ENCODE measurements around the gene SASH1.
"Not testable (repeated sequence)": the region's sequence is repeated elsewhere in the genome, so short reads cannot be mapped to it uniquely, and the experiment has no call there.

The SASH1 gene

GRCh38 chr6:148388521-148388920, 45.9 kb downstream of the SASH1 start:
- TF ChIP-seq, protein P1, sequence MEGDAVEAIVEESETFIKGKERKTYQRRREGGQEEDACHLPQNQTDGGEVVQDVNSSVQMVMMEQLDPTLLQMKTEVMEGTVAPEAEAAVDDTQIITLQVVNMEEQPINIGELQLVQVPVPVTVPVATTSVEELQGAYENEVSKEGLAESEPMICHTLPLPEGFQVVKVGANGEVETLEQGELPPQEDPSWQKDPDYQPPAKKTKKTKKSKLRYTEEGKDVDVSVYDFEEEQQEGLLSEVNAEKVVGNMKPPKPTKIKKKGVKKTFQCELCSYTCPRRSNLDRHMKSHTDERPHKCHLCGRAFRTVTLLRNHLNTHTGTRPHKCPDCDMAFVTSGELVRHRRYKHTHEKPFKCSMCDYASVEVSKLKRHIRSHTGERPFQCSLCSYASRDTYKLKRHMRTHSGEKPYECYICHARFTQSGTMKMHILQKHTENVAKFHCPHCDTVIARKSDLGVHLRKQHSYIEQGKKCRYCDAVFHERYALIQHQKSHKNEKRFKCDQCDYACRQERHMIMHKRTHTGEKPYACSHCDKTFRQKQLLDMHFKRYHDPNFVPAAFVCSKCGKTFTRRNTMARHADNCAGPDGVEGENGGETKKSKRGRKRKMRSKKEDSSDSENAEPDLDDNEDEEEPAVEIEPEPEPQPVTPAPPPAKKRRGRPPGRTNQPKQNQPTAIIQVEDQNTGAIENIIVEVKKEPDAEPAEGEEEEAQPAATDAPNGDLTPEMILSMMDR (conservative IDR thresholded peaks at IDR 0.05; ENCODE audit: low read depth, low read length): no peak

DNA sequence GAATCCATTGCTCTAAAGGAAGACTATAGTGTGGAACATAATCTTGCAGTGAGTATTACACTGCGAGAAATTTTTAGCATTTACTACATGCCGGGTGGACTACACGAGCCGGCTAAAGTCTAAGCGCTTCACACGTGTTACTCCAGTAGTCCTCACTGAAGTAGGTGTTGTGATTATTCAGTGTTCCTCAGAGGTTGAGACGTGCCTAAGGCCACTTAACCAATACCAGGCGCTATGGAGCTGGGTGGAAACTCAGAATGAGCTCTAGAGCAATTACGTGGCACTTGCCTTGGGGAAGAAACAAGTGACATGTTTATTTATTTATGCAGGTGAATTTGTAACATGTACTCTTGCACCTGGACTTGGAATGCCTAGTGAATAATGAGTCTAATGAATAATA, 46.4 kb downstream of the SASH1 start:
- TF ChIP-seq, protein P1 (conservative IDR thresholded peaks at IDR 0.05; ENCODE audit: low read depth, low read length): no peak
- no peak for DNase-seq (ENCODE audit: low read depth)

More at GRCh38 chr6:148388521-148388920, 45.9 kb downstream of the SASH1 start:
- DNase-seq (ENCODE audit: low read depth): no peak
- H3K4me3 ChIP-seq (ENCODE audit: low read depth, low read length): no peak overlapping the region

DNA sequence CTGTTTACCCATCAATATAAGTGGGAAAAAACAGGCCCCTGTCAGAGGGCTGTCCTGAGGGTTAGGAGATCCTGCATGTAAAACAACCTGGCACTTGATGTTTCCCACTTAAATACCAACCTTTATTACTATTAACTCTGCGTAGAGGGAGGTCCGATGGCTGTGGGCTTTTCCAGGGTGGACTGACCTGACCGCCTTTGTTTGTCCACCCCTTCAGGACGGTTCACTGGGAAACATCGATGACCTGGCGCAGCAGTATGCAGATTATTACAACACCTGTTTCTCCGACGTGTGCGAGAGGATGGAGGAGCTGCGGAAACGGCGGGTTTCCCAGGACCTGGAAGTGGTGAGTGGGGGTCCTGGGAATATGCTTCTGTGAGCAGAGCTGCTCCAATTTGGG, 47.3 kb downstream of the SASH1 start:
- DNase-seq (ENCODE audit: low read depth): no peak
- H3K4me3 ChIP-seq (ENCODE audit: low read depth, low read length): no peak overlapping the region
- TF ChIP-seq, protein P1 (conservative IDR thresholded peaks at IDR 0.05; ENCODE audit: low read depth, low read length): no peak

More for the DNA sequence above, 46.4 kb downstream of the SASH1 start:
- no peak overlapping the region for H3K4me3 ChIP-seq (ENCODE audit: low read depth, low read length)

DNA sequence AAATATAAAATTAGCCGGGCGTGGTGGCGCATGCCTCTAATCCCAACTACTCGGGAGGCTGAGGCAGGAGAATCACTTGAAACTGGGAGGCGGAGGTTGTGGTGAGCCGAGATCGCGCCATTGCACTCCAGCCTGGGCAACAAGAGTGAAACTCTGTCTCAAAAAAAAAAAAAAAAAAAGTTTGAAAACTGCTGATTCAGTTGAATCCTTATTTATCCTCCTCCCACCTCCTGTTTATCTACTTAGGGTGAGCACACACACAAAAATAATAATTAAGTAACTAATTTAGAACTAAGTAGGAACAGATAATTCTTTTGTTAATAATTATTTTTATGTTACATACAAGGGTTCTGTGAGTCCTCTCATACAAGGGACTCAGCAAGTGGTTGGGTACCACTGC, 49.5 kb downstream of the SASH1 start:
- not testable (repeated sequence) for H3K4me3 ChIP-seq (ENCODE audit: low read depth, low read length); DNase-seq (ENCODE audit: low read depth)

DNA sequence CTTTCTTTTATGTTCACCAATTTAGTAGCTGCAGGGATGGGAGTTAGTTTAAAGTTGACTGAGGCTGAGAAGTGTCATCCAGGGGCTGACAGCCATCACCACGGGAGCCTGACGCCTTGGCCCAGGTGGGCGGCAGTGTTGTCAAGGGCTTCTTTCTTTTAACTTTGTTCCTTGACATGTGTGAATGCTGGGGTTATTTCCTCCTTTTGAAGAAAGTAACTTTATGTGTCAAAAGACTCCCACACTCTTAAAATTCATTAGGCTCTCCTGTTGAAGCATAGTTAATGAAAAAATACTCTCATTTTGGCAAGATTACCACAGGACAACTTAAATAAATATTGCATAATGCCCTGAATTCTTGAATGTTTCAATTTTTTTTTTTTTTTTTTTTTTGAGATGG, 50.0 kb downstream of the SASH1 start:
- TF ChIP-seq, protein P1 (conservative IDR thresholded peaks at IDR 0.05; ENCODE audit: low read depth, low read length): no peak
- no peak overlapping the region for H3K4me3 ChIP-seq (ENCODE audit: low read depth, low read length)
- DNase-seq (ENCODE audit: low read depth): peak; percentile 39

- no peak for DNase-seq (ENCODE audit: low read depth)
- TF ChIP-seq, protein P1 (conservative IDR thresholded peaks at IDR 0.05; ENCODE audit: low read depth, low read length): no peak
- H3K4me3 ChIP-seq (ENCODE audit: low read depth, low read length): no peak overlapping the region
These were observed 53.0 kb downstream of the SASH1 start for GRCh38 chr6:148395583-148396101.

DNA sequence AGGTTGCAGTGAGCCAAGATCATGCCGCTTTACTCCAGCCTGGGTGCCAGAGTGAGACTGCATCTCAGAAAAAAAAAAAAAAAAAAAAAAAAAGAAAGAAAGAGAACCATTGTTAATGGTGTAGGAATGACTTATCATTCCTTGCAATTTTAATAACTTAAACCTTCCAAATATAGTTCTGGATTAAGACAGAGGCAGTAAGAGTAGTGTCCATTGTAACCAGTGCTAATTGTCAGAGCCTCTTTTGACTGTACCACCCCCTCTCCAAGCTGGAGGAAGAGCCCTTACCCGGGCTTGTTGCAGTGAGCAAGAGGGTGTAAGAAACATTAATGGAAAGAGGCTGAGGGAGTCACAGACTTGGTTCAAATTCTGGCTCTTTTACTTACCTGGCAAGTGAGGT, 53.8 kb downstream of the SASH1 start:
- no peak overlapping the region for H3K4me3 ChIP-seq (ENCODE audit: low read depth, low read length)
- DNase-seq (ENCODE audit: low read depth): no peak
- TF ChIP-seq, protein P1 (conservative IDR thresholded peaks at IDR 0.05; ENCODE audit: low read depth, low read length): no peak
